GM21381 (cell line): Measurements from ENCODE around the gene TP53BP2.
"Not testable (repeated sequence)": the region's sequence is repeated elsewhere in the genome, so short reads cannot be mapped to it uniquely, and the experiment has no call there.

Experiments
- ATAC-seq: cut with Tn5 transposase; IDR thresholded peaks from one replicate; pipeline ENCODE4 v1.9.1; 2021; ENCODE audit warnings: mild to moderate bottlenecking, moderate library complexity; ENCODE audit not compliant: unreplicated experiment

Gene TP53BP2

GRCh38 chr1:223745731-223746130 is 100.0 kb downstream of the TP53BP2 start:
- ATAC-seq, result no peak

DNA sequence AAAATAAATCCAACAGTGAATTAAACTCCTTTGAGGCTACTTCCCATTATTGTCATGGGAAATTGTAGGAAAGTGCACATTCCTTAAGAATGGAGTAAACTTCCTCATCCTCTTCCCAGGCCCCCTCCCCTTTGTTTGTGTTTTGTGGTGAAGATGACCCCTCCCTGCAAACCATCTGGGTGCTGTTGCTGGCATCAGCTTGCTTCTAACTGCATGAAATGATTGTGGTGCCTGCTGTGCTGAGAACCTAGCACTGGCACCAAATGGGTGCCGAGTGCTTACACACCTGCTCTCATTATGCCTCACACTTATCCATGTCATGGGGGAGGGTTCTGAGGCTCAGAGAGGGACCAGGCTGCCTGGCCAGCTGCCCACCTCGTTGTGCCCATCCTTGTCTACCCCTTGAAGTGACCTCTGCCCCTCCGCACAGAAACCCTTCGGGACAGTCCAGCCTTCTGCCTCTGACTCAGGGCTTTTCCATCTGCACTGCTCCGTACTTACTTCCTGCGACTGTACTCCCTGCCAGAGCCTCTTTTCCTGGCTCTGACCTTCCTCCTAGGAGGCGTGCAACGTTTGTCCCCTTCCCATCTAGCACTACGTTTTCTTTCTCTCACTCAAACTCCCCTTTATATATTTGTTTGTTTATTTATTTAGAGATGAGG is 102.8 kb downstream of the TP53BP2 start:
- no peak for ATAC-seq

DNA sequence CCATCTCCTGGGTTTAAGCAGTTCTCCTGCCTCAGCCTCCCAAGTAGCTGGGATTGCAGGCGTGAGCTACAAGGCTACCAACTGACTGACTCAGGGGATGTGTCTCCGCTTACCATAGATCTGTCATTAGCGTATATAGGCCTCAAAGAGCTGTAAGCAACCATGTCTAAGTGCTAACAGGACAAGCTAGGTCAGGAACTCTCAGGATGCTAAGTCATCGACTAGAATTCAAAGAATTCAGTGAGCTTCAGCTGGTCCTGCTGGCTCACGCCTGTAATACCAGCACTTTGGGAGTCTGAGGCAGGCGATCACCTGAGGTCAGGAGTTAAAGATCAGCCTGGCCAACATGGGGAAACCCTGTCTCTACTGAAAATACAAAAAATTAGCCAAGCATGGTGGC is 103.9 kb downstream of the TP53BP2 start:
- no peak for ATAC-seq

- not testable (repeated sequence) for ATAC-seq
Measured at GRCh38 chr1:223740038-223740736, 105.6 kb downstream of the TP53BP2 start.

- no peak for ATAC-seq
Measured at GRCh38 chr1:223739366-223740037, 106.2 kb downstream of the TP53BP2 start.

DNA sequence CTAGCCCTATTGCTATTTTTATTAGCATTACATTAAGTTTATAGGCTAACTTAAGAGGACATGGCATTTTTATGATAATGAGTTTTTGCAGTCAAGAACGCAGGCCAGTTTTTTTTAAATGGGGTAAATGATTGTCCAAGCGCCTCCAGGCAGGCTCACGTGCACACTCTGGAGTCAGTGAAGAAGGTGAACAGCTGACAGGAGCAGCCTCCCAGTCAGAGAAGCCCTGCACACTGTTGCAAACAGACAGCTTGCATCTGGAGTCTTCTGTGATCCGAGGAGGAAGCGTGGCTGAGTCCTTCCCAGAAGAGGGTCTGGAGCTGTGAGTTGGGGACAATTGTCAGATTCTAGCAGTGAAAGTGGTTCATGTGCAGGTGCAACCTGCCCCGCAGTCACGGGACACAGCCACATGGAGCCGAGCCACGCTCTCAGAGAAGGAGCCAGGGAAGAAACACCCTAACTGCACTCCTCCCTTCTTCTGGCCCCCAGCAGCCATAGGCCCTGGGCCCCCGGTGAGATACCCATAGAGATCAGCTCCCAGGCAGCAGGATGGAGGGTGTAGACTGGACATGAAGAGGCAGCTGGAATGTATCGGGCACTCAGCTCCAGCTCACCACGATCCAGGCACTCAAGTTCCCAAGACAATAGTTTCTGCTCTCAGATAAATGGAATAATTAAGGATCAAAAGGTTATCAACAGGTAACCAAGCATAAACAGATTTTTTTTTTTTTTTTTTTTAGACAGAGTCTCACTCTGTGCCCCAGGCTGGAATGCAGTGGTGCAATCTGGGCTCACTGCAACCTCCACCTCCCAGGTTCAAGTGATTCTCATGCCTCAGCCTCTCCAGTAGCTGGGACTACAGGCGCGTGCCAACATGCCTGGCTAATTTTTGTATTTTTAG is 107.0 kb downstream of the TP53BP2 start:
- ATAC-seq, result no peak

DNA sequence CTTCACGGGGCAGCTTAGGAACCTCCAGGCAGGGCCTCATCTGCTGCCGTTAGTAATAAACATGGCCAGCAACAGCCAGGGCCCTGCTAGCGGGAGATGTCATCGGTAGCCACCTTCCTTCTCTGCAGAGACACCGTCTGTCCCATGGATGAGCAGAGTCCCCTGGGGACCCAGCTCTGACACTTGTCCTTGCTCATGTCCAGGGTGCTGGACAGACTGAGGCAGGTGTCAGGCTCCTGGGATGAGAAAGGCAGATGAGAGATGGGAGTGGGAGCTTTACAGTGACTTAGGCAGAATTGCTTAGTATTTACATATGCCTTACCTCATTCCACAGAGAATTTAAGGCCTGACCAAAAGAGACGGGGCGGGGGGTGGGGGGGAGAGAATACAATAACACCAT is 108.4 kb downstream of the TP53BP2 start:
- no peak for ATAC-seq

GRCh38 chr1:223736638-223737037 is 109.1 kb downstream of the TP53BP2 start:
- ATAC-seq, result not testable (repeated sequence)

DNA sequence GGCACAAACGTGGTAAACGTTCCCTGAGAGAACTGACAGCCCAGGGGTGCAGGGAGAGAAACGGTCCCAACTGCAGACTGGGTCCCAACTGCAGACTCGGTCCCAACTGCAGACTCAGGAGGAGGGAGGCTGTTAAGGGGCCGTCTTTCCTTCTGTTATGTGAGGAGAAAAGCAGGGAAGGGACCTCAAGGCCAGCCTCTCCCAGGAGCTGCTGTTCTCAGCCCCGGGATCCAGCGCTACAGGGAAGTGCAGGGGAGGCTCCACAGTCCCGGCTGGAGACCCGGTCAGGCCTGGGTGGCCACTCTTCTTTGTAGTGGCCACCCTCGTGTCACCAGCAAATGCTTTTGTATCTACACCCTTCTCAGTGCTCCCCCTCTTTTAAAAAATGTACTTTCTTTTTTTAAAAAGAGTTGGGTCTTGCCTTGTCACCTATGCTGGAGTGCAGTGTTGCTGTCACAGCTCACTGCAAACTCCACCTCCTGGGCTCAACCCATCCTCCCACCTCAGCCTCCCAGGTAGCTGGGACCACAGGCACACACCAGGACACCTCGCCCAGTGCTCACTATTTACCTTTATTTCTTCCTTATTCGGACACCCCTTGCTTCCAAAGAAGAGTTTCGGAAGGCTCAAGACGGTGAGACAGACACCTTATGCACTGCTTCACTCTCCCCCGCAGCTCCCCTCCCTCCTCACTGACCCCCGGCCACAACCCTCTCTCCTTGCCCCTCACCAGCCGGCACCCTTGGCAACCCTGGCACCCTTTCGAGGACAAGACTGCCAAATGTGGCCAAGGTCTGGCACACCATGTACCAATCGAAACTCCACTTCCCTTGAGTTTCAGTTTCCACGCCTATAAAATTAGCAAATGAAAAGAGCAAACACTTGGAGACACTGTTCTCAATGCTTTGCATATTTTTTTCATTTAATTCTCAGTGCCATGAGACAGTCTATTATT is 111.6 kb downstream of the TP53BP2 start:
- no peak for ATAC-seq

- no peak for ATAC-seq
Measured at GRCh38 chr1:223732993-223733798, 112.6 kb downstream of the TP53BP2 start.

- ATAC-seq, result no peak
Measured at GRCh38 chr1:223731133-223731770, 114.5 kb downstream of the TP53BP2 start.

DNA sequence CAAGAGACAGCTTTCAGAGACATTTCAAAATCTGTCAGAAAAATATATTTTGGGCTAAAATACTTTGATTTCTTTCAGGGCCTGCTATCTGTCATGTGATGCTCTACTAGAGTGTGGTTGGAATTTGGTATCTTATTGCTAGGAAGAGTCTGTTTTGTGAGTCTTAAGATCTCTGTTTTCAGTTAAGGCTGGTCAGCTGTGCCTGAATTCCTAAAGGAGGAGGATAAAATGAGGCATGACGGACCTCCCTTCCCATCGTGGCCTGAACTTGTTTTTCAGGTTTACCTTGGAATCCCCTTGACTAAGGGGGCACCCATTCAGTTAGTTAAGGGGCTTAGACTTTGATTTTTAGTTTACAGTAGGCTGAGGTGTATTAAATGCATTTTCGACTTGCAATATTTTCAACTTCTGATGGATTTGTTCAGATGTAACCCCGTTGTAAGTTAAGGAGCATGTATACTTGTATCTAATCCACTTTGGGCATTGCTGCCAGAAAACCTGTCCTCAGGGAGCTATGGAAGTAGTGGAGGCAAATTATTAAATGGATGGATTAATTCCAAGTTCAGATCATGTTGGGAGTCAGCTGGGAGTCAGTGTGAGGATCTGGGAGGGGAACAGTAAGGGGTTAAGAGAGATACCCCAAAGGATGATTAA is 115.1 kb downstream of the TP53BP2 start:
- no peak for ATAC-seq

DNA sequence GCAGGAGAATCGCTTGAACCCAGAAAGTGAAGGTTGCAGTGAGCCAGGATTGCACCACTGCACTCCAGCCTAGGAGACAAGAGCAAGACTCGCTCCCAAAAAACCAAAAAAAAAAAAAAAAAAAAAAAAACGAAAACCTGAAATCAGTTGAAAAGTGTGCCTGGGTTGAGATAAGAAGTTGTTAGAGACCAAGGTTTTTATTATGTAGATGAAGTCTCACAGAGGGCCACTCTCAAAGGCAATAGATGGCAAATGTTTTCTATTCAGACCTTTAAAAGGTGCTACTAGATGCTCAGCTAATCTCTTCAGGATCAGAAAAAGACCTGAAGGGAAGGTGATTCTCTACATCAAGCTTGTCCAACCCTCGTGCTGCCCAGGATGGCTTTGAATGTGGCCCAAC is 115.8 kb downstream of the TP53BP2 start:
- ATAC-seq, result no peak
